ENCODE results near the gene CNMD. TPM values are rescaled to one million over a fixed set of nuclear protein-coding genes. Genes with fewer than 3 reads are reported as not detected.

Gene CNMD
- total RNA-seq, 2 donors from 2014 or later: 0.30 to 0.35 TPM

DNA sequence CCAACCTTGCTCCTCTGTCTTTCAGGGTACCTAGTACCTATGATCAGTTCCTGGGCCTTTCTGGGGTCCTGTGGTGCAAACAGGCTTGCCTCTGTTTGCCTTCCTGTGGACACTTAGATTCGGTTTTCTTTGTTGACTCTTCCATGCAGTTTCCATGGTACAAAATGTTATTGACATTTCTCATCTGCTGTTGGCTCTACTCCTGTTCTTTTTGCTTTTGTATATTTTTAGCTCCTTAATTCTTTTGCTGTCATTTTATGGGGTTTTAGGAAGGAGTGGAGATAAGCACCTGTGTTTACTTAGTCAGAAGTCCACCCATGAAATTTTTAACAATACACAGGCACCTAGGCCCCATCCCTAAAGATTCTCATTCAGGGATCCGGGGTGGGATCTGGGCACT, 20.5 kb upstream of the CNMD start:
- no peak overlapping the region for H3K4me3 ChIP-seq
- DNase-seq: no peak
- no peaks in the 10 kb centered on the region for H3K9me3 ChIP-seq
- H3K9ac ChIP-seq (ENCODE audit: low read depth in 2 of 2, low read length in 2 of 2): no peak overlapping the region
- no peaks in the 10 kb centered on the region for H3K36me3 ChIP-seq
- no peaks in the 10 kb centered on the region for H3K27me3 ChIP-seq
- H3K4me1 ChIP-seq: no peaks in the 10 kb centered on the region
- no peak overlapping the region for H3K27ac ChIP-seq
- intact Hi-C loops (cut with DNase I): no loop called here
- TF ChIP-seq, protein P1, sequence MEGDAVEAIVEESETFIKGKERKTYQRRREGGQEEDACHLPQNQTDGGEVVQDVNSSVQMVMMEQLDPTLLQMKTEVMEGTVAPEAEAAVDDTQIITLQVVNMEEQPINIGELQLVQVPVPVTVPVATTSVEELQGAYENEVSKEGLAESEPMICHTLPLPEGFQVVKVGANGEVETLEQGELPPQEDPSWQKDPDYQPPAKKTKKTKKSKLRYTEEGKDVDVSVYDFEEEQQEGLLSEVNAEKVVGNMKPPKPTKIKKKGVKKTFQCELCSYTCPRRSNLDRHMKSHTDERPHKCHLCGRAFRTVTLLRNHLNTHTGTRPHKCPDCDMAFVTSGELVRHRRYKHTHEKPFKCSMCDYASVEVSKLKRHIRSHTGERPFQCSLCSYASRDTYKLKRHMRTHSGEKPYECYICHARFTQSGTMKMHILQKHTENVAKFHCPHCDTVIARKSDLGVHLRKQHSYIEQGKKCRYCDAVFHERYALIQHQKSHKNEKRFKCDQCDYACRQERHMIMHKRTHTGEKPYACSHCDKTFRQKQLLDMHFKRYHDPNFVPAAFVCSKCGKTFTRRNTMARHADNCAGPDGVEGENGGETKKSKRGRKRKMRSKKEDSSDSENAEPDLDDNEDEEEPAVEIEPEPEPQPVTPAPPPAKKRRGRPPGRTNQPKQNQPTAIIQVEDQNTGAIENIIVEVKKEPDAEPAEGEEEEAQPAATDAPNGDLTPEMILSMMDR (IDR thresholded peaks at IDR 0.05): no peak

DNA sequence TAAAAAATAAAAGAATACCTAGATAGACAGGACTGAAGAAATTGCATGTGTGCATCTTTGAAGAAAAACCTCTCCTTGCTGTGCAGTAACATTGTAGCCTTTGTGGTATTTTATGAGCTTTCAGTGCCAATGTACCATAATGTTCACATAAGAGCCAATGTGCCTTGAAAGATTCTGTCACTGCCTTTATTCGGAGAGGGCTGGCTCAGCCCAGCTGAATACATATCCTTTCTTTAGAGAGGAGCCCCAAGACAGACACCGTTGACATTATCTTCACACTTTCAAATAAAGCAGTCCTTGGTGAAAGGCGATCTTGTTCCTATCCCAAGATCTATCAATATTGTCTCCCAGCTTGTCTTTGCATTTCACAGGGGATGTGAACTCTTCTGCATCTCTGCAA, 18.5 kb upstream of the CNMD start:
- TF ChIP-seq, protein P1 (IDR thresholded peaks at IDR 0.05): no peak
- H3K27ac ChIP-seq: no peak overlapping the region
- DNase-seq: no peak
- no peak overlapping the region for H3K4me3 ChIP-seq
- H3K36me3 ChIP-seq: no peaks in the 10 kb centered on the region
- no peaks in the 10 kb centered on the region for H3K9me3 ChIP-seq
- H3K4me1 ChIP-seq: no peaks in the 10 kb centered on the region
- intact Hi-C loops (cut with DNase I): no loop called here
- no peaks in the 10 kb centered on the region for H3K27me3 ChIP-seq
- H3K9ac ChIP-seq (ENCODE audit: low read depth in 2 of 2, low read length in 2 of 2): no peak overlapping the region

DNA sequence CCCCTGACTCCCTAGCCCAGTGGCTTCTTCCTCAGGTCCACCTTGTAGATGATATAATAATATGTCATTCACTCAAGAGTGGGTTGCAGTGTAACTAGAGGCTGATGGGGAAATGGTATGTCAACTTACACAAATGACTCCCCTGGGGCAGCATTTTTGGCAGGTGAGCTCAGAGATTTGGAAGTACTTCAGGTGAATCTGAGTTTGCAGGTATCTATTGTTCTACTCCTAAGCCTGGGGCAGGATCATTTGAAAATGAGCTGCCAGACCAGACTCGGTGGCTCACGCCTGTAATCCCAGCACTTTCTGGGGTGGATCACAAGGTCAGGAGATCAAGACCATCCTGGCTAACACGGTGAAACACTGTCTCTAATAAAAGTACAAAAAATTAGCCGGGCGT, 11.6 kb upstream of the CNMD start:
- Histone ChIP-seq H3K27ac (no peak overlapping the region), H3K9me3 (no peaks in the 10 kb centered on the region), H3K27me3 (no peaks in the 10 kb centered on the region), H3K4me1 (no peaks in the 10 kb centered on the region), H3K4me3 (no peak overlapping the region), H3K9ac (ENCODE audit: low read depth in 2 of 2, low read length in 2 of 2) (no peak overlapping the region), H3K36me3 (no peaks in the 10 kb centered on the region)
- intact Hi-C loops (cut with DNase I): no loop called here
- TF ChIP-seq, protein P1 (IDR thresholded peaks at IDR 0.05): no peak
- DNase-seq: no peak

DNA sequence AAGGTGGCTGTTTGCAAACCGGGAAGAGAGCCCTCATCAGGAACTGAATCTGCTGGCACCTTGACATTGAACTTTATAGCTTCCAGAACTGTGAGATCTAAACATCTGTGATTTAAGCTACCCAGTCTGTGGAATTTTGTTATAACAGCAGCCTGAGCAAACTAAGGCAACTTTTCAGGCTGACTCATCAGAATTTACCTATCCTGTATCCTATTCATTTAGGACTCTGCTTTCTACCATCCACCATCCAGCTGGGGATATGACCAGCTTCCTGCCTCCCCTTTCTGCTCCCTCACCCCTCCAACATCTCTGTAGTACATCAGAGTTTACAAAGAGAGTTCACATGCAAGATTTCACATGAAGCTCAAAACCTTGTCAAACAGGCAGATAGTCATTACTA, 11.1 kb upstream of the CNMD start:
- TF ChIP-seq, protein P1 (IDR thresholded peaks at IDR 0.05): no peak
- intact Hi-C loops (cut with DNase I): no loop called here
- Histone ChIP-seq H3K4me1 (no peaks in the 10 kb centered on the region), H3K9me3 (no peaks in the 10 kb centered on the region), H3K27ac (no peak overlapping the region), H3K36me3 (no peaks in the 10 kb centered on the region), H3K9ac (ENCODE audit: low read depth in 2 of 2, low read length in 2 of 2) (no peak overlapping the region), H3K27me3 (no peaks in the 10 kb centered on the region), H3K4me3 (no peak overlapping the region)
- DNase-seq: no peak

DNA sequence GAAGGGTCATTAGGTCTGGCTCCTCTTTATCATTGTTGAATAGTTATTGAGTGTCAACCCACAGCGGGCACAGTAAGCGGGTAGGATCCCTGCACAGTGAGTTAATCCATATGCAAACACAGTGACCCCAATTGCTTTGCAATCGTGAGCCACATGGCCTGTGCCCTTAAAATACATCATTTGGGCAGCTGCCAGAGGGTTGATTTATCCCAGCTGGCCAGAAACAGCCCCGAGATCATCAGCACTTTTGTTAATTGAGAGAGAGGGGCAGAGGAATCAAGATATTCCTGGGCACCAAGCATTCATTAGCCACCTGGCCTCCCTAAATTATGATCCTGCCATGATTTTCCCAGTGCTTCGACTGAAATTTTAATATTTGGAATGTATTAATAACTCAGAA, 9.8 kb upstream of the CNMD start:
- H3K36me3 ChIP-seq: no peaks in the 10 kb centered on the region
- no peak for DNase-seq
- TF ChIP-seq, protein P1 (IDR thresholded peaks at IDR 0.05): no peak
- no peaks in the 10 kb centered on the region for H3K27me3 ChIP-seq
- H3K9me3 ChIP-seq: no peaks in the 10 kb centered on the region
- no peak overlapping the region for H3K4me3 ChIP-seq
- no peak overlapping the region for H3K27ac ChIP-seq
- intact Hi-C loops (cut with DNase I): no loop called here
- H3K4me1 ChIP-seq: no peaks in the 10 kb centered on the region
- no peak overlapping the region for H3K9ac ChIP-seq (ENCODE audit: low read depth in 2 of 2, low read length in 2 of 2)

DNA sequence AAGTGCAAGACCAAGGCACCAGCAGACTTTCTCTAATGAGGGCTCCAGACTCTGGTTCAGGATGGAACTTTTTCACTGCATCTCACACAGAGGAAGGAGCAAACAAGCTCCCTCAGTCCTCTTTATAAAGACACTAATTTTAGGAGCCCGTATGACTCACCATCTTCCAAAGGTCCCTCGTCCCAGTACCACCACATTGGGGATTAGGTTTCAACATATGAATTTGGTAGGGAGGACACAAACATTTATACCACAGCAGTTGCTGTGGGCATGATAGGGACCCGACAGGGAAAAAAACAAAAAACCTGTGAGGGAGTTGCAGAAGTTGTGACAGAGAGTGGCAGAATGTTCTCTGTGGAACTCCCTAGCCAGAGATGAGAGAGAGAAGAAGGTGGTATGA, 6.5 kb upstream of the CNMD start:
- Histone ChIP-seq H3K9ac (ENCODE audit: low read depth in 2 of 2, low read length in 2 of 2) (no peak overlapping the region), H3K4me3 (no peak overlapping the region), H3K9me3 (no peaks in the 10 kb centered on the region), H3K36me3 (no peaks in the 10 kb centered on the region), H3K27me3 (no peaks in the 10 kb centered on the region), H3K4me1 (no peaks in the 10 kb centered on the region), H3K27ac (no peak overlapping the region)
- no peak for DNase-seq
- intact Hi-C loops (cut with DNase I): no loop called here
- TF ChIP-seq, protein P1 (IDR thresholded peaks at IDR 0.05): no peak

Data from colonic mucosa (tissue), 4 donors.